ENCODE data around the gene RBBP8.

- TF ChIP-seq SMC3 (conservative IDR thresholded peaks at IDR 0.05; ENCODE audit: poor library complexity) (no peak), CTCF (IDR thresholded peaks at IDR 0.05; ENCODE audit: poor library complexity, severe bottlenecking) (no peak), TAF1 (IDR thresholded peaks at IDR 0.05; ENCODE audit: low read depth) (no peak), EP300 (conservative IDR thresholded peaks at IDR 0.05; ENCODE audit: poor library complexity, severe bottlenecking) (no peak), REST (IDR thresholded peaks at IDR 0.05; ENCODE audit: borderline replicate concordance) (no peak), EZH2 (IDR thresholded peaks at IDR 0.05; ENCODE audit: borderline replicate concordance, insufficient read depth, low read length, poor library complexity, severe bottlenecking) (no peak)
Observed at GRCh38 chr18:22936515-22936914, 3.4 kb downstream of the RBBP8 start.
